HEK293 (cell line): ENCODE data around the gene RBM4B.

Source experiments
- CTCF ChIA-PET: fragments of 350-600 bp; formaldehyde crosslinking; extraction: SDS; loops from one replicate; lab custom pipeline; 2021; ENCODE audit warnings: antibody characterized with exemption; lab: Yijun Ruan, JAX
- POLR2A ChIA-PET: fragments of 300-600 bp; formaldehyde crosslinking; extraction: SDS; loops from one replicate; lab custom pipeline; 2020; ENCODE audit warnings: antibody characterized with exemption, inconsistent platforms; lab: Yijun Ruan, JAX
- H3K27ac ChIP-seq: fragments of 200-500 bp; sonication (Bioruptor generic); 2 replicates; pipeline ENCODE4 v1.5.1; 2014; ENCODE audit warnings: low read depth, low read length, control low read depth, inconsistent platforms; ENCODE audit errors: extremely low read depth
- H3K36me3 ChIP-seq, 2 experiments: fragments of 200-500 bp in 1 of 2; sonication (Bioruptor generic) in 1 of 2; 1 replicate in 1 of 2; 2 replicates in 1 of 2; pipeline ENCODE4 v1.5.1; 2014 to 2017; ENCODE audit warnings: inconsistent platforms in 2 of 2, low read length in 2 of 2; ENCODE audit not compliant: control insufficient read depth in 2 of 2, insufficient read depth in 1 of 2
- H3K4me1 ChIP-seq: fragments of 200-500 bp; sonication (Bioruptor generic); 2 replicates; pipeline ENCODE4 v1.5.1; 2014; ENCODE audit warnings: mild to moderate bottlenecking, low read length, inconsistent platforms; ENCODE audit not compliant: control insufficient read depth, insufficient read depth
- H3K4me3 ChIP-seq: 2 replicates; pipeline ENCODE4 v1.5.1; 2011; ENCODE audit warnings: low read depth, mild to moderate bottlenecking, control low read depth, low read length, moderate library complexity
- H3K9me3 ChIP-seq: fragments of 200-500 bp; sonication (Bioruptor generic); 2 replicates; pipeline ENCODE4 v1.5.1; 2014; ENCODE audit warnings: low read depth, low read length, inconsistent platforms; ENCODE audit not compliant: control insufficient read depth, insufficient read depth
- MYNN ChIP-seq: fragments of 450-650 bp; formaldehyde crosslinking; IDR thresholded peaks from 2 replicates; pipeline ENCODE4 v1.5.1; 2016; ENCODE audit warnings: missing biosample characterization, missing genetic modification characterization, borderline replicate concordance
- RBAK ChIP-seq: fragments of 450-650 bp; formaldehyde crosslinking; IDR thresholded peaks from 2 replicates; pipeline ENCODE4 v1.5.1; 2016; ENCODE audit warnings: missing biosample characterization, missing genetic modification characterization
- SCRT1 ChIP-seq: fragments of 450-650 bp; formaldehyde crosslinking; IDR thresholded peaks from 2 replicates; pipeline ENCODE4 v1.5.1; 2016; ENCODE audit warnings: missing biosample characterization, missing genetic modification characterization, borderline replicate concordance
- ZNF423 ChIP-seq: fragments of 450-650 bp; formaldehyde crosslinking; IDR thresholded peaks from 2 replicates; pipeline ENCODE4 v1.5.1; 2016; ENCODE audit warnings: missing biosample characterization, missing genetic modification characterization
- ZNF654 ChIP-seq: fragments of 450-650 bp; formaldehyde crosslinking; IDR thresholded peaks from 2 replicates; pipeline ENCODE4 v1.5.1; 2016; ENCODE audit warnings: low read depth, missing biosample characterization, missing genetic modification characterization
- TF ChIP-seq, protein P1 (sequence below): fragments of 450-650 bp; formaldehyde crosslinking; IDR thresholded peaks from 2 replicates; pipeline ENCODE4 v1.5.1; 2016; ENCODE audit warnings: missing biosample characterization, missing genetic modification characterization
- TF ChIP-seq, protein P2 (sequence below): fragments of 450-650 bp; formaldehyde crosslinking; IDR thresholded peaks from 2 replicates; pipeline ENCODE4 v1.5.1; 2016; ENCODE audit warnings: missing biosample characterization, missing genetic modification characterization
- TF ChIP-seq, protein P3 (sequence below): fragments of 450-650 bp; formaldehyde crosslinking; IDR thresholded peaks from 2 replicates; pipeline ENCODE4 v1.5.1; 2016; ENCODE audit warnings: missing biosample characterization, missing genetic modification characterization

The RBM4B gene

DNA sequence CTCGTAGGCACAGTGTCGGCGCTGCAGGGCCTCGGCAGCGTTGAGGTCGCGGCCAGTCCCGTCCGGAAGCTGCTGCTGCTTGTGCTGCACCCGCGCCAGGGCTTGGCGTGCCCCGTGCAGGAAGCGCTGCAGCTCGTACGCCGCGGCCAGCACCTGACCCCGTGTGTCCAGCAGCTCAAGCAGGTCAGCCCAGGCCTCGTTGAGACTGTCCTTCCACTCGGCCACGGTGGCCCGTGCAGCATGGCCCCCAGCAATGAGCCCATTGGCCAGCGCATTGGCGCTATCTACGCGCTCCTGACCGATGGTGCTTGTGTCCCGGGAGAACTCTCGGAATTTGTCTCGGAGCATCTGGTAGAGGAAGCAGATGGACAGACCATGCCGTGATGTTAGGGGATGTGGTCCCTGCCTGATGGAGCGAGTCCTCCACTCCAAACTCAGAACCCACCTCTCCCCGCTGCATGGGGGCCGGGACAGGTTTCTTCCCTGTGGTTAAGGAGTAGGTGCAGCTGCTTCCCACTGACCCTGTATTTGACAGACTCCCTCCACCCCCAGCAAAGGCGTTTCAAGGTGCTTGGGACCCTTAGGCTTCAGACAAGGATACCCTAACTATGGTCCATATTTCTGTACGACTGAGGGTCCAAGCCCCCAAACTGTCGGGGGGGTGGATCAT is 13.8 kb upstream of the RBM4B start:
- no peak overlapping the region for H3K4me3 ChIP-seq
- peaks cover 0 to 82% of the 10 kb centered on the region in 2 experiments; a peak in 2 of 3 replicates for H3K36me3 ChIP-seq
- ChIA-PET CTCF (interaction anchor here (0.5 to 7.3 kb wide), 2 partner anchors 142 to 289 kb away, joined by 4 to 62 read pairs; no protein-coding TSS in a partner anchor), POLR2A (interaction anchor here (0.6 kb wide), 1 partner anchor 287 kb away, joined by 10 read pairs; no protein-coding TSS in a partner anchor)
- no peaks in the 10 kb centered on the region for H3K9me3 ChIP-seq
- TF ChIP-seq, protein P1, sequence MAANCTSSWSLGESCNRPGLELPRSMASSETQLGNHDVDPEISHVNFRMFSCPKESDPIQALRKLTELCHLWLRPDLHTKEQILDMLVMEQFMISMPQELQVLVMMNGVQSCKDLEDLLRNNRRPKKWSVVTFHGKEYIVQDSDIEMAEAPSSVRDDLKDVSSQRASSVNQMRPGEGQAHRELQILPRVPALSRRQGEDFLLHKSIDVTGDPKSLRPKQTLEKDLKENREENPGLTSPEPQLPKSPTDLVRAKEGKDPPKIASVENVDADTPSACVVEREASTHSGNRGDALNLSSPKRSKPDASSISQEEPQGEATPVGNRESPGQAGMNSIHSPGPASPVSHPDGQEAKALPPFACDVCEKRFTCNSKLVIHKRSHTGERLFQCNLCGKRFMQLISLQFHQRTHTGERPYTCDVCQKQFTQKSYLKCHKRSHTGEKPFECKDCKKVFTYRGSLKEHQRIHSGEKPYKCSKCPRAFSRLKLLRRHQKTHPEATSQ (tag by site-specific recombination): no peak
- H3K4me1 ChIP-seq: no peaks in the 10 kb centered on the region
- H3K27ac ChIP-seq: no peak overlapping the region

DNA sequence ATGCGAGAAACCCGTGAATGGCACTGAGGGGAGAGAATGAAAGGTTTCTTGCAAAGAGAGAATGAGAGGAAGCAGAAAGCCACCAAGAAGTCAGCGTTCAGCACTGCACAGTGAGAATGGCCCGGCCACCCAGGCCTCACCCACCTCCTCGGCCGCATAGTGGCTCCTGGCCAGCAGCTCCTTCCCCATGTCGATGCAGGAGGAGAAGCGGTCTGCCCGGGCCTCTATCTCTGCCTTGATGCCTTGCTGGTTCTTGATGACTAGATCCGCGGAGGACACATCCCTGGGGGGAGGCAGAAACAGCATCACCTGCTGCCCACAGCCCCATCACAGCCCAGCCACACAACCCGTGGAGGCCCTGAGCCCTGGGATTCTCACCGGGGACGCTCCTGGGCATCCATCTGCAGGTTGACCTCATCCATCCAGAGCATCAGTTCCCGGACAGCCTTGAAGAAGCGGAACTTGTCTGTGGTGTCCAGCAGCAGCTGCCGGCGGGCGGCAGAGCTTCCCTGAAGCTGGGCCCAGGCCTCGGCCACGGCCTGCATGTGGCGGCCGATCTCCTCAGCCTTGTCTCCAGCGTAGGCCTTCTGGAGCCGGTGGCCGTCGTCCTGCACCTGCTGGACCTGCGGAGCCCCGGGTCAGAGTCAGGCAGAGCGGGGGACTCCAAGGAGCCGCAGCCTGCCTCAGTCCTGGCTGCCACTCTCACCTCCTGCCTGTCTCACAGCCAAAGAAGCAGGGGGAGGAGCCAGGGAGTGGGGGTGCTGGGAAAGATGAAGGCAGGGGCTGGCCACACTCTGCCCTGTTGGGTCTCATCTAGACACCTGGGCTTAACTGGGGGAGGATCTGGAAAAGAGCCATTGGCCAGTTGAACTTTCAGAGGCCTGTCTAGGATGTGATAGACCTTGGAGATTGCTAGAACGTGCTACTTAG is 12.2 kb upstream of the RBM4B start:
- no peak overlapping the region for H3K4me3 ChIP-seq
- ChIA-PET POLR2A (no interaction called here), CTCF (interaction anchor here (0.5 to 7.3 kb wide), 4 partner anchors 12 to 910 kb away, joined by 3 to 62 read pairs (median 4); partner anchors contain the start of gene SLC29A2)
- no peak overlapping the region for H3K27ac ChIP-seq
- H3K4me1 ChIP-seq: no peaks in the 10 kb centered on the region
- H3K36me3 ChIP-seq: peaks cover 0 to 86% of the 10 kb centered on the region in 2 experiments; a peak in 1 of 3 replicates
- no peaks in the 10 kb centered on the region for H3K9me3 ChIP-seq
- no peak for TF ChIP-seq SCRT1 (tag by site-specific recombination)

DNA sequence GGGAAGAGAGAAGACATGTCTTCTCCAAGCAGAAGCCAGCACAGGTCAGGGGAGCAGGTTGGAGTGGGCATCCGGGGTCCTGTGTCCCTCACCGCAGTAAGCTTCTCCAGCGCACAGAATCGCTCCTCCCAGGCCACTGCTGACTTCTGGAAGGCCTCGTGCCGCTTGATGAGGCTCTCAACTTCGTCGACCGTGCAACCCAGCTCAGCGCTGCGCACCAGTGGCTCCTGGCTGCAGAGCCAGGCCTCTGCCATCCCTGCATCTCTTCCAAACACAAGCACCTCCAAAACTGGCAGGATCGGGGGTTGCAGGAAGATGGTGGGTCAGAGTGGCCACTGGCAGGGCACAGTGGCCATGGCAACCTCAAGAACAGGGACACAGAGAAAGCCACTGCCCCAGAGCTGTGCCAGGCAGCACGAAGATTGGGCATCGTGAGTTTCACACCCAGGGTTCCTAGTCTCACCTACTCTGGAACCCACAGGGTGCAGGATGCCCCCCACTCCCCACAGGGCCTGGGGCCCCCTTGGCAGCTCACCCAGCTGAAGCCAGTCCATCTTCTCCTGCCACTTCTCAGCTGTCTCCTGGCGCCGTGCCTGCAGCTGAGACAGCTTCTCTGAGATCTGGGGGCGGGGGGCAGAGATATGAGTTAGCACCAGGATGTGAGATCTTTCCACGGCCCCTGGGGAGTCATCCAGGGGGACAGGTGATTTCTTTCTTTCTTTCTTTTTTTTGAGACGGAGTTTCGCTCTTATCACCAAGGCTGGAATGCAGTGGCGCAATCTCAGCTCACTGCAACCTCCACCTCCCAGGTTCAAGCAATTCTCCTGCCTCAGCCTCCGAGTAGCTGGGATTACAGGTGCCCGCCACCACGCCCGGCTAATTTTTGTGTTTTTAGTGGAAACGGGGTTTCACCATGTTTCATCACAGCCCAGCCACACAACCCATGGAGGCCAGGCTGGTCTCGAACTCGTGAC is 11.2 kb upstream of the RBM4B start:
- ChIA-PET CTCF (interaction anchor here (0.5 to 1.8 kb wide), 5 partner anchors 10 to 909 kb away, joined by 3 to 7 read pairs (median 3); partner anchors contain the start of gene SLC29A2), POLR2A (interaction anchor here (0.6 to 0.9 kb wide), 3 partner anchors 33 to 222 kb away, joined by 3 read pairs; partner anchors contain the start of gene RCE1)
- no peaks in the 10 kb centered on the region for H3K9me3 ChIP-seq
- no peaks in the 10 kb centered on the region for H3K4me1 ChIP-seq
- peaks cover 0 to 88% of the 10 kb centered on the region in 2 experiments; a peak in 1 of 3 replicates for H3K36me3 ChIP-seq
- no peak overlapping the region for H3K4me3 ChIP-seq
- H3K27ac ChIP-seq: no peak overlapping the region
- TF ChIP-seq, protein P2, sequence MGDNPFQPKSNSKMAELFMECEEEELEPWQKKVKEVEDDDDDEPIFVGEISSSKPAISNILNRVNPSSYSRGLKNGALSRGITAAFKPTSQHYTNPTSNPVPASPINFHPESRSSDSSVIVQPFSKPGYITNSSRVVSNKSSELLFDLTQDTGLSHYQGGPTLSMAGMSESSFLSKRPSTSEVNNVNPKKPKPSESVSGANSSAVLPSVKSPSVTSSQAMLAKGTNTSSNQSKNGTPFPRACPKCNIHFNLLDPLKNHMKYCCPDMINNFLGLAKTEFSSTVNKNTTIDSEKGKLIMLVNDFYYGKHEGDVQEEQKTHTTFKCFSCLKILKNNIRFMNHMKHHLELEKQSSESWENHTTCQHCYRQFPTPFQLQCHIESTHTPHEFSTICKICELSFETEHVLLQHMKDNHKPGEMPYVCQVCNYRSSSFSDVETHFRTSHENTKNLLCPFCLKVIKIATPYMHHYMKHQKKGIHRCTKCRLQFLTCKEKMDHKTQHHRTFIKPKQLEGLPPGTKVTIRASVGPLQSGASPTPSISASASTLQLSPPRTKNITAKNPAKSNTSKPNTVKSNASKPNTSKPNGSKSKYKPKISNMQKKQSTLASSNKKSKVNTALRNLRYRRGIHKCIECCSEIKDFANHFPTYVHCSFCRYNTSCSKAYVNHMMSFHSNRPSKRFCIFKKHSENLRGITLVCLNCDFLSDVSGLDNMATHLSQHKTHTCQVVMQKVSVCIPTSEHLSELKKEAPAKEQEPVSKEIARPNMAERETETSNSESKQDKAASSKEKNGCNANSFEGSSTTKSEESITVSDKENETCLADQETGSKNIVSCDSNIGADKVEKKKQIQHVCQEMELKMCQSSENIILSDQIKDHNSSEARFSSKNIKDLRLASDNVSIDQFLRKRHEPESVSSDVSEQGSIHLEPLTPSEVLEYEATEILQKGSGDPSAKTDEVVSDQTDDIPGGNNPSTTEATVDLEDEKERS (tag by site-specific recombination): no peak
- TF ChIP-seq RBAK (tag by site-specific recombination) (no peak), ZNF423 (tag by site-specific recombination) (no peak), MYNN (tag by site-specific recombination) (no peak), ZNF654 (no peak)
- TF ChIP-seq, protein P3, sequence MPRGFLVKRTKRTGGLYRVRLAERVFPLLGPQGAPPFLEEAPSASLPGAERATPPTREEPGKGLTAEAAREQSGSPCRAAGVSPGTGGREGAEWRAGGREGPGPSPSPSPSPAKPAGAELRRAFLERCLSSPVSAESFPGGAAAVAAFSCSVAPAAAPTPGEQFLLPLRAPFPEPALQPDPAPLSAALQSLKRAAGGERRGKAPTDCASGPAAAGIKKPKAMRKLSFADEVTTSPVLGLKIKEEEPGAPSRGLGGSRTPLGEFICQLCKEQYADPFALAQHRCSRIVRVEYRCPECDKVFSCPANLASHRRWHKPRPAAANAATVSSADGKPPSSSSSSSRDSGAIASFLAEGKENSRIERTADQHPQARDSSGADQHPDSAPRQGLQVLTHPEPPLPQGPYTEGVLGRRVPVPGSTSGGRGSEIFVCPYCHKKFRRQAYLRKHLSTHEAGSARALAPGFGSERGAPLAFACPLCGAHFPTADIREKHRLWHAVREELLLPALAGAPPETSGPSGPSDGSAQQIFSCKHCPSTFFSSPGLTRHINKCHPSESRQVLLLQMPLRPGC (tag by site-specific recombination): no peak
